ENCODE results near the gene SLC48A1.

SLC48A1 gene

DNA sequence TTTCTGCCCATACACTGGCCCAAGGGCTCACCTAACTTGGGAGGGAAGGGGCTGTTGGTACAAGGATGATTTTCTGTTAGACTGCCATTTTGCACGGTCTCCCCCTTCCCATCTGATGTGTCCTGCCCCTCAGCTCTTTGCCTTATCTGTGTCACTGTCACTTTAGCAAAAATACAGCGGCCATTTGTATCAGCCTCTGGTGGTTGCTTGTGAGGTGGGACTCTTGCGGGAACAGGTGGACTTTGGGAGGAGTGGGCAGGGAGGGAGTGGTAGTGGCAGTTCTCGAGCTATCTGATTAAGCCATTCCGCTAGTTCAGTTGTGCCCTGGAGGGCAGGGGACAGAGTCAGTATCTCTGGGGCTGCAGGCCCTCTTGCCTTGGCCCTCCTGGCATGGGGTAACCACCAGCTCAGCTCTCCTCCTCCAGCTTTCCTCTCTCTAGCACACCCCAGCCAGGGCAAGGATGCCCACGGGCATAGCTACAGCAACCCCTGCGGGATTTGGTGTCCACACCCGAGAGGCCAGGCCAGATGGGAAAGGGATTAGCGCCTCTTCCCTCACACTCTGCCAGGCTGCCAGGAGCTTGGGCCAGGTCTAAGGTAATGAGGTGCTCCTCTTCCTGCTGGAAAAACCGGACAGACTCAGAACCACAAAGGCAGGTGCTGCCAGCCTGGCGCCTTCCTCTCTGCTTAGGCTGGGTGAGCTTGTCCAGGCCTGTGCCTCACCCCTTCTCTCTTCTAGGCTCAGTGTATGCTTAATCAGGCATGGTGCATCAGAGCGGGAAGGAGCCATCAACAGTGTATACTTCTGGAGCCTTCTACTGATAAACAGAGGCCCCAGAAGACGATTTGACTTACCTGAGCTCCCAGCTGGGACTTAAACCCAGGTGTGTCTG lies 8.7 kb downstream of the SLC48A1 start:
- no peak for DNase-seq (ENCODE audit: extremely low spot score)
- no peak for TF ChIP-seq TARDBP (IDR thresholded peaks at IDR 0.05)
- TF ChIP-seq FOXM1 (IDR thresholded peaks at IDR 0.05; ENCODE audit: borderline replicate concordance): no peak
- TF ChIP-seq CTBP1 (IDR thresholded peaks at IDR 0.05; ENCODE audit: borderline replicate concordance): no peak
- no peak for TF ChIP-seq FOXA1 (IDR thresholded peaks at IDR 0.05)
- TF ChIP-seq ARNT (IDR thresholded peaks at IDR 0.05): no peak
- no peak for TF ChIP-seq SUZ12 (IDR thresholded peaks at IDR 0.05)
- no peak for TF ChIP-seq BHLHE40 (IDR thresholded peaks at IDR 0.05; ENCODE audit: borderline replicate concordance)
- TF ChIP-seq PKNOX1 (IDR thresholded peaks at IDR 0.05): no peak
- POLR2A ChIA-PET: interaction anchor here (1.3 to 1.4 kb wide), 3 partner anchors 8 to 47 kb away, joined by 3 to 4 read pairs (median 3); partner anchors contain the start of gene SLC48A1
- CTCF ChIA-PET: interaction anchor here (0.6 to 1.0 kb wide), 3 partner anchors 16 to 65 kb away, joined by 3 to 4 read pairs (median 3); no protein-coding TSS in a partner anchor

DNA sequence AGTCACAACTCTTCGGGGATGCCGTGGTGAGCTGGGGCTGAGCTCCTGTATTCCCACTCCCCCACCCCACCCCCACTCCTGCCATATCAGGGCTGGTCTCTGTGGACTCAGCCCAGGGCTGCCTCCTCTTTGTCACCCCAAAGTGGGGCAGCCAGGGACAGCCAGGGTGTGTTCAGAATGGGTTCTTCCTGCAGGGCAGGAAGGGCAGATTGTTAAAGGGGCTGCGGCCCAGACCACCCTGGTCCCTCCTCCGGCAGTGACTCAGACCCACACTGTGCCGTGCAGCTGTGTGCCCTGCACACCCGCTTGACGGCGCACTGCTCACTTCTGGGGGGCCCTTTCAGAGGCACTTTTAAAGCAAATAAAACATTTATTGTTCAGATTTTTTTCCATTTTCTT lies 9.3 kb downstream of the SLC48A1 start:
- ChIA-PET CTCF (interaction anchor here (0.6 to 0.9 kb wide), 2 partner anchors 15 to 65 kb away, joined by 3 read pairs; no protein-coding TSS in a partner anchor), POLR2A (interaction anchor here (1.3 to 1.4 kb wide), 3 partner anchors 9 to 47 kb away, joined by 3 to 4 read pairs (median 3); partner anchors contain the start of gene SLC48A1)
- no peak for TF ChIP-seq L3MBTL2 (conservative IDR thresholded peaks at IDR 0.05)
- TF ChIP-seq TARDBP (IDR thresholded peaks at IDR 0.05): no peak
- no peak for TF ChIP-seq BHLHE40 (IDR thresholded peaks at IDR 0.05; ENCODE audit: borderline replicate concordance)
- TF ChIP-seq FOXM1 (IDR thresholded peaks at IDR 0.05; ENCODE audit: borderline replicate concordance): no peak
- TF ChIP-seq CTBP1 (IDR thresholded peaks at IDR 0.05; ENCODE audit: borderline replicate concordance): no peak
- no peak for TF ChIP-seq PKNOX1 (IDR thresholded peaks at IDR 0.05)
- no peak for TF ChIP-seq NFRKB (IDR thresholded peaks at IDR 0.05)
- TF ChIP-seq SUZ12 (IDR thresholded peaks at IDR 0.05): no peak
- no peak for TF ChIP-seq FOXA1 (IDR thresholded peaks at IDR 0.05)
- TF ChIP-seq LEF1 (IDR thresholded peaks at IDR 0.05; ENCODE audit: borderline replicate concordance): no peak
- DNase-seq (ENCODE audit: extremely low spot score): no peak

- ChIA-PET CTCF (no interaction called here), POLR2A (no interaction called here)
- no peak for DNase-seq (ENCODE audit: extremely low spot score)
- no peak for TF ChIP-seq NFRKB (IDR thresholded peaks at IDR 0.05)
- no peak for TF ChIP-seq PKNOX1 (IDR thresholded peaks at IDR 0.05)
- no peak for TF ChIP-seq LEF1 (IDR thresholded peaks at IDR 0.05; ENCODE audit: borderline replicate concordance)
- no peak for TF ChIP-seq ARNT (IDR thresholded peaks at IDR 0.05)
- TF ChIP-seq FOXK2 (IDR thresholded peaks at IDR 0.05): no peak
- TF ChIP-seq BHLHE40 (IDR thresholded peaks at IDR 0.05; ENCODE audit: borderline replicate concordance): no peak
- no peak for TF ChIP-seq HDGF (IDR thresholded peaks at IDR 0.05; ENCODE audit: borderline replicate concordance)
- TF ChIP-seq ZNF384 (IDR thresholded peaks at IDR 0.05): no peak
- no peak for TF ChIP-seq SUZ12 (IDR thresholded peaks at IDR 0.05)
- TF ChIP-seq ELF4 (IDR thresholded peaks at IDR 0.05): no peak
- TF ChIP-seq FOXM1 (IDR thresholded peaks at IDR 0.05; ENCODE audit: borderline replicate concordance): no peak
Observed at GRCh38 chr12:47783024-47783755, 10.2 kb downstream of the SLC48A1 start.

- POLR2A ChIA-PET: no interaction called here
- CTCF ChIA-PET: no interaction called here
- no peak for DNase-seq (ENCODE audit: extremely low spot score)
- TF ChIP-seq CTBP1 (IDR thresholded peaks at IDR 0.05; ENCODE audit: borderline replicate concordance): no peak
- TF ChIP-seq ZNF384 (IDR thresholded peaks at IDR 0.05): no peak
- no peak for TF ChIP-seq FOXM1 (IDR thresholded peaks at IDR 0.05; ENCODE audit: borderline replicate concordance)
- no peak for TF ChIP-seq LEF1 (IDR thresholded peaks at IDR 0.05; ENCODE audit: borderline replicate concordance)
Observed at GRCh38 chr12:47783821-47784819, 11.1 kb downstream of the SLC48A1 start.

DNA sequence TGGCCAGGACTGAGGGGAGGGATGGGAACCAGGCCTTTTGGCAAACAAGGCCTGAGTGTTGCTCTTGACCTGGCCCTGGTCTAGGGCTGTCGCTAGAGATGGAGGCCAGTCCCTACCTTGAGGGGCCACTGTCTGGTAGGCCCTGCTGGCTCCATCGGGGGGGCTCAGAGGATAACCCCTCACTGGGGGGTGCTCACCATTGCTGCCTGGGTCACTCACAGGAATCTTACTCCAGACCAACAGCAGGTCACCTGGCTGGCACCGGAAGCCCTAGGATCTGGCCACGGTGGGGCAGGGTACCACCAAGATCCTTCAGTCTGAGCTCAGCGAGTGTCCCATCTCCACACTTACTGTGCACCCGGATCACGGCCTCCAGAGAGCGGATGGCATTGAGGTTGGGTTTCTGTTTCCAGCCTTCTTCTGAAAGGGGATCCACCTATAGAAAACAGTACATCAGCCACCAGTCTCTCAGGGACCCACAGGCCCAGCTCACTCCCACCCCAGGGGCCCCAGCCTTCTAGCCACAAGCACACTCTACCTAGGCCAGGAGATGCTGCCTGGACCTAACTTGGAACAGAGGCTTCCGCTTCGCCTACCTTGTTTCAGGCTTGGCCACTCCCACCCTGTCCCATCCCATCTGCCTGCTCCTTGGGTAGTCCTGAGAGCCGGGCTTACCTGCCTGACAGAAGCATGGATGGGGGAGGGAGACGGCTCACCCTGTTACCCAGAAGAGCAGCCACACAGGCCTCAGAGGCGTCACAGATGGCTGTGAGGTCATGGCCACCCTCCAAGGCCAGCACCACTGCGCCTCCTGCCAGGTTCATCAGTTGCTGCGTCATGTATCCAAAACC lies 12.2 kb downstream of the SLC48A1 start:
- ChIA-PET CTCF (no interaction called here), POLR2A (no interaction called here)
- no peak for DNase-seq (ENCODE audit: extremely low spot score)
- TF ChIP-seq ARNT (IDR thresholded peaks at IDR 0.05) (no peak), L3MBTL2 (conservative IDR thresholded peaks at IDR 0.05) (no peak), TARDBP (IDR thresholded peaks at IDR 0.05) (no peak)

All from HEK293T (cell line).